ENCODE measurements around the gene PATZ1.
A peak's percentile ranks its signal among the peaks of the same experiment; 100 is the strongest.

The PATZ1 gene

GRCh38 chr22:31337178-31337577 lies 9.0 kb downstream of the PATZ1 start:
- no peak for TF ChIP-seq CTCF (IDR thresholded peaks at IDR 0.05; ENCODE audit: low read depth, low read length)
- H3K4me3 ChIP-seq (replicated peaks in 1 of 2; ENCODE audit: low read depth in 2 of 2, low read length in 2 of 2) = no peak overlapping the region
- no peak for DNase-seq (ENCODE audit: low read depth in 2 of 2)

- DNase-seq (ENCODE audit: low read depth in 2 of 2) = no peak
- H3K4me3 ChIP-seq (replicated peaks in 1 of 2; ENCODE audit: low read depth in 2 of 2, low read length in 2 of 2) = no peak overlapping the region
- no peak for TF ChIP-seq CTCF (IDR thresholded peaks at IDR 0.05; ENCODE audit: low read depth, low read length)
These were observed 11.8 kb downstream of the PATZ1 start for GRCh38 chr22:31334329-31334728.

GRCh38 chr22:31333641-31334040 lies 12.5 kb downstream of the PATZ1 start:
- no peak for DNase-seq (ENCODE audit: low read depth in 2 of 2)
- TF ChIP-seq CTCF (IDR thresholded peaks at IDR 0.05; ENCODE audit: low read depth, low read length) = no peak
- no peak overlapping the region for H3K4me3 ChIP-seq (replicated peaks in 1 of 2; ENCODE audit: low read depth in 2 of 2, low read length in 2 of 2)

GRCh38 chr22:31332886-31333285 lies 13.3 kb downstream of the PATZ1 start:
- DNase-seq (ENCODE audit: low read depth in 2 of 2) = peak in 1 of 2 donors; percentile 38
- H3K4me3 ChIP-seq (replicated peaks in 1 of 2; ENCODE audit: low read depth in 2 of 2, low read length in 2 of 2) = no peak overlapping the region
- no peak for TF ChIP-seq CTCF (IDR thresholded peaks at IDR 0.05; ENCODE audit: low read depth, low read length)

- H3K4me3 ChIP-seq (replicated peaks in 1 of 2; ENCODE audit: low read depth in 2 of 2, low read length in 2 of 2) = no peak overlapping the region
- TF ChIP-seq CTCF (IDR thresholded peaks at IDR 0.05; ENCODE audit: low read depth, low read length) = no peak
- DNase-seq (ENCODE audit: low read depth in 2 of 2) = no peak
These were observed 14.1 kb downstream of the PATZ1 start for GRCh38 chr22:31332010-31332409.

GRCh38 chr22:31329453-31330215 lies 16.5 kb downstream of the PATZ1 start:
- no peak for TF ChIP-seq CTCF (IDR thresholded peaks at IDR 0.05; ENCODE audit: low read depth, low read length)
- DNase-seq (ENCODE audit: low read depth in 2 of 2) = no peak
- H3K4me3 ChIP-seq (replicated peaks in 1 of 2; ENCODE audit: low read depth in 2 of 2, low read length in 2 of 2) = no peak overlapping the region

GRCh38 chr22:31329029-31329428 lies 17.1 kb downstream of the PATZ1 start:
- no peak overlapping the region for H3K4me3 ChIP-seq (replicated peaks in 1 of 2; ENCODE audit: low read depth in 2 of 2, low read length in 2 of 2)
- TF ChIP-seq CTCF (IDR thresholded peaks at IDR 0.05; ENCODE audit: low read depth, low read length) = no peak
- DNase-seq (ENCODE audit: low read depth in 2 of 2) = no peak
